Measurements from ENCODE around the gene PHF1.

DNA sequence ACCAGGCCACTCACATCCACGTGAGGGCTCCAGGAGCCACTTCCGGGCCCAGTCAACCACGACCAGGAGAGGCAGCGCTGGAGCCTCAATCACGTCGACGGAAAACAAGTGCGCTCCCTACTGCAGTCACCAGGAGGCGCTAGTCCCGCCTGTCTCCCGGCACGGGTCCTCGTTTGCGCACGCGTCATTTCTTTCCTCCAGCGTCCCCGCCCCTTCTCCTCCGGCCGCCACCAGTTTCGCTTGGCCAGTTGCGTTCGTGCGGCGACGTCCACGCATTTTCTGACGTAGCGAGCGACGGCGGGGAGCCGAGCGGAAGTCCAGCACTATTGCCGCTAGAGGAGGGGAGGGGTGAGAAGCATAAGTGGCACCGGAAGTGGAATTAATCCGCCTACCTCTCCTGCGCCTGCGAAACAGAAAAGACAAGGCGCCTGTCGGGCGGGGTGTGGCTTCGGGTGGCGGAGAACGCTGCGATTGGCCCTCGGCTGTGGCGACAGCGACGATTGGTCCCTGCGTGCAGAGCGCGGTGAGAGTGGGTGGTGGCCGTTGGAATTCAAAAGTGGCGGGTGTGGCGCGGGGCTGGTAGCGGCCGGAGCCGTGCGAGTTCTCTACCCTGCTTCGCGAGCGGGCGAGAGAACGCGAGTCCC lies 19.4 kb upstream of the PHF1 start, which contains the start of gene KIFC1:
- TF ChIP-seq CTCF (conservative IDR thresholded peaks at IDR 0.05; ENCODE audit: low read length) (peak; percentile 83), EZH2phosphoT487 (IDR thresholded peaks at IDR 0.05; ENCODE audit: borderline replicate concordance) (no peak)

Measured in Loucy (cell line).